ENCODE results near the gene PAH. TPM values are rescaled to one million over a fixed set of nuclear protein-coding genes. Genes with fewer than 3 reads are reported as not detected.

Gene PAH
- total and polyA plus RNA-seq, 2 of the 4 experiments (the other 2 are of a cell fraction), result not detected

DNA sequence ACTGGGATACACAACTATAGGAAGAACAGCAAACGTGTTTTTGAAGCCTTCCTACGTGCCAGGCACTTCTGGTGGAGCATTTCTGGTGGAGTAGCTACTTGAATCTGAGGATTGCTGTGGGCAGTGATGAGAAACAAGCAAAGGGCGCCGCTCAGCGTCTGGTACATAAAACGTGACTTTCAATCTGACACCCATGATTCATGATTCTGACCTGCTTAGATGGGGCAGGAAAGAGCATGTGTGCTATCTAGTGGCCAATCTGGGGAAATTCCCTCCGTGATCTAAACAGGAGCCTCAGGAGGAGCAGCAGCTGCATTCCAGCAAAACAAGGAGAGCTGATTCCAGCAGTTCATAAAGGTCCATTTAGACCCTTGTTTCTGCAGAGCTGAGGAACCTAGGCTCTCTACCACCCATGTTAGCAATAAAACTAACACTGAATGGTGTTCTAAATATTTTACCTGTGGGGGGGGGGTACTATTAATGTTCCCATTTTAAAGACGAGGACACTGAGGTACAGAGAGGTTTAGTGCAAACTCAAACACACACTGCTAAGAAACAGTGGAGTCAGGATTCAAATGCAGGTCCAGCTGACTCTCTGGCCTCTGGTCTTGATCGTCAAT, 37.8 kb downstream of the PAH start:
- ATAC-seq (ENCODE audit: low read depth) (no peak), DNase-seq (peak; percentile 6)
- no CpG with 5 or more reads among the region's 9 CpGs for WGBS, 2 experiments (ENCODE audit: extremely low coverage in 2 of 2, insufficient read length in 1 of 2)
- POLR2A ChIA-PET (ENCODE audit: unreplicated experiment), result no interaction called here
- no peak overlapping the region for H4K91ac ChIP-seq (ENCODE audit: insufficient read depth, low read depth, low read length)
- H3K56ac ChIP-seq (ENCODE audit: extremely low read depth, insufficient read depth, low read length), result no peak overlapping the region
- no peak overlapping the region for H3K4me3 ChIP-seq (ENCODE audit: insufficient read depth, low read depth, low read length)
- peaks cover 18% of the 10 kb centered on the region for H3K9me3 ChIP-seq (ENCODE audit: control insufficient read depth, insufficient read depth, low read length)
- H3K36me3 ChIP-seq (ENCODE audit: control insufficient read depth, insufficient read depth, low read length), result no peaks in the 10 kb centered on the region
- no peak overlapping the region for H2BK5ac ChIP-seq (ENCODE audit: low read depth, low read length, poor library complexity, severe bottlenecking)
- no TSS peak for BruUV-seq (replicated peaks)
- no peak overlapping the region for H2BK20ac ChIP-seq (ENCODE audit: low read depth, low read length)
- no peak overlapping the region for H3K27ac ChIP-seq (ENCODE audit: insufficient read depth, low read length)
- H3K27me3 ChIP-seq (ENCODE audit: control insufficient read depth, insufficient read depth, low read length), result no peaks in the 10 kb centered on the region
- no peak overlapping the region for H4K5ac ChIP-seq (ENCODE audit: low read depth, low read length)
- H3K9me1 ChIP-seq (ENCODE audit: insufficient read depth, low read length), result no peaks in the 10 kb centered on the region
- no peak overlapping the region for H2AK9ac ChIP-seq (replicated peaks; ENCODE audit: low read depth, low read length, poor library complexity)
- H4K20me1 ChIP-seq (ENCODE audit: insufficient read depth, low read length), result no peaks in the 10 kb centered on the region
- H3K4ac ChIP-seq (ENCODE audit: low read depth, low read length), result no peak overlapping the region
- H4K8ac ChIP-seq (ENCODE audit: low read depth in 2 of 2, low read length in 2 of 2), result no peak overlapping the region
- no peaks in the 10 kb centered on the region for H3K4me1 ChIP-seq (ENCODE audit: control insufficient read depth, insufficient read depth, low read length)
- no peak overlapping the region for H3K9ac ChIP-seq (ENCODE audit: low read depth, low read length)
- H3K23ac ChIP-seq (ENCODE audit: low read depth, low read length), result no peak overlapping the region
- intact Hi-C loops (cut with micrococcal nuclease) (no loop called here), in situ Hi-C loops (cut with MboI; ENCODE audit: low sequenced_read_pairs) (no loop called here), dilution Hi-C loops (cut with HindIII; ENCODE audit: low sequenced_read_pairs, unreplicated experiment) (no loop called here)
- H2AFZ ChIP-seq (replicated peaks; ENCODE audit: low read length, poor library complexity), result no peak overlapping the region
- CTCF ChIA-PET, result no interaction called here
- H2BK120ac ChIP-seq (ENCODE audit: low read depth, low read length), result no peak overlapping the region
- H3K18ac ChIP-seq (ENCODE audit: low read depth, low read length), result no peak overlapping the region
- H2AK5ac ChIP-seq (ENCODE audit: low read depth, low read length), result no peak overlapping the region
- H3K14ac ChIP-seq (replicated peaks; ENCODE audit: low read depth, low read length), result no peak overlapping the region
- TF ChIP-seq SMC3 (IDR thresholded peaks at IDR 0.05; ENCODE audit: low read depth, low read length) (no peak), RAD21 (IDR thresholded peaks at IDR 0.05; ENCODE audit: low read length) (peak; percentile 27; the same call in 1 of the 2 replicates), CEBPB (IDR thresholded peaks at IDR 0.05; ENCODE audit: low read depth, low read length) (no peak), RFX5 (IDR thresholded peaks at IDR 0.05; ENCODE audit: low read depth, low read length) (no peak), BHLHE40 (IDR thresholded peaks at IDR 0.05; ENCODE audit: low read depth, low read length) (peak; percentile 76), MXI1 (IDR thresholded peaks at IDR 0.05; ENCODE audit: borderline replicate concordance, low read depth, low read length) (no peak), NFE2L2 (IDR thresholded peaks at IDR 0.05; ENCODE audit: low read depth, low read length) (no peak), MAZ (IDR thresholded peaks at IDR 0.05; ENCODE audit: borderline replicate concordance, low read depth, low read length) (no peak), RCOR1 (IDR thresholded peaks at IDR 0.05; ENCODE audit: insufficient replicate concordance, low read length) (no peak), MAFK (IDR thresholded peaks at IDR 0.05; ENCODE audit: low read depth, low read length) (no peak), POLR2A (IDR thresholded peaks at IDR 0.05; ENCODE audit: low read depth, low read length) (no peak)
- TF ChIP-seq, protein P1, sequence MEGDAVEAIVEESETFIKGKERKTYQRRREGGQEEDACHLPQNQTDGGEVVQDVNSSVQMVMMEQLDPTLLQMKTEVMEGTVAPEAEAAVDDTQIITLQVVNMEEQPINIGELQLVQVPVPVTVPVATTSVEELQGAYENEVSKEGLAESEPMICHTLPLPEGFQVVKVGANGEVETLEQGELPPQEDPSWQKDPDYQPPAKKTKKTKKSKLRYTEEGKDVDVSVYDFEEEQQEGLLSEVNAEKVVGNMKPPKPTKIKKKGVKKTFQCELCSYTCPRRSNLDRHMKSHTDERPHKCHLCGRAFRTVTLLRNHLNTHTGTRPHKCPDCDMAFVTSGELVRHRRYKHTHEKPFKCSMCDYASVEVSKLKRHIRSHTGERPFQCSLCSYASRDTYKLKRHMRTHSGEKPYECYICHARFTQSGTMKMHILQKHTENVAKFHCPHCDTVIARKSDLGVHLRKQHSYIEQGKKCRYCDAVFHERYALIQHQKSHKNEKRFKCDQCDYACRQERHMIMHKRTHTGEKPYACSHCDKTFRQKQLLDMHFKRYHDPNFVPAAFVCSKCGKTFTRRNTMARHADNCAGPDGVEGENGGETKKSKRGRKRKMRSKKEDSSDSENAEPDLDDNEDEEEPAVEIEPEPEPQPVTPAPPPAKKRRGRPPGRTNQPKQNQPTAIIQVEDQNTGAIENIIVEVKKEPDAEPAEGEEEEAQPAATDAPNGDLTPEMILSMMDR (conservative IDR thresholded peaks at IDR 0.05; ENCODE audit: low read depth, low read length), result peak; percentile 22; the same call in 1 of the 2 replicates
- H2BK15ac ChIP-seq (ENCODE audit: low read depth, low read length), result no peak overlapping the region
- no peak overlapping the region for H3K4me2 ChIP-seq (ENCODE audit: low read depth, low read length)
- no peaks in the 10 kb centered on the region for H3K79me1 ChIP-seq (ENCODE audit: low read depth in 1 of 2, low read length in 2 of 2)

Data from IMR-90 (cell line).